DOHH2 (cell line): Measurements from ENCODE around the gene TNPO2.

Source experiments
- H3F3A ChIP-seq: fragments of 200-600 bp; sonication (generic), shearing (Covaris generic); 2 replicates; pipeline ENCODE4 v1.6.0; 2016; ENCODE audit warnings: antibody characterized with exemption, mild to moderate bottlenecking; ENCODE audit not compliant: control insufficient read depth, insufficient read depth
- H3K27ac ChIP-seq: fragments of 200-600 bp; sonication (generic); 2 replicates; pipeline ENCODE4 v1.5.1; 2014; ENCODE audit warnings: low read depth, mild to moderate bottlenecking, low read length, moderate library complexity
- H3K27me3 ChIP-seq: fragments of 200-600 bp; sonication (generic); 2 replicates; pipeline ENCODE4 v1.6.1; 2014; ENCODE audit warnings: mild to moderate bottlenecking, low read length, mixed read lengths; ENCODE audit not compliant: control insufficient read depth
- H3K36me3 ChIP-seq: fragments of 200-600 bp; sonication (generic); 2 replicates; pipeline ENCODE4 v1.6.1; 2014; ENCODE audit warnings: mild to moderate bottlenecking, low read length, moderate library complexity, mixed read lengths; ENCODE audit not compliant: control insufficient read depth
- H3K4me1 ChIP-seq: fragments of 200-600 bp; sonication (generic); 2 replicates; pipeline ENCODE4 v1.6.1; 2014; ENCODE audit warnings: mild to moderate bottlenecking, low read length, mixed read lengths; ENCODE audit not compliant: control insufficient read depth
- H3K4me2 ChIP-seq: fragments of 200-600 bp; sonication (generic); 2 replicates; pipeline ENCODE4 v1.6.0; 2014; ENCODE audit warnings: mild to moderate bottlenecking, low read length, moderate library complexity
- H3K4me3 ChIP-seq: fragments of 200-600 bp; sonication (generic); 2 replicates; pipeline ENCODE4 v1.5.1; 2014; ENCODE audit warnings: mild to moderate bottlenecking, low read length, mixed read lengths
- H3K79me2 ChIP-seq: fragments of 200-600 bp; sonication (generic); 2 replicates; pipeline ENCODE4 v1.6.1; 2014; ENCODE audit warnings: mild to moderate bottlenecking, low read length, mixed read lengths; ENCODE audit not compliant: control insufficient read depth
- H3K9me2 ChIP-seq: fragments of 200-600 bp; sonication (generic); replicated peaks from 2 replicates; pipeline ENCODE4 v1.6.1; 2014; ENCODE audit warnings: mild to moderate bottlenecking, low read length, mixed read lengths; ENCODE audit not compliant: control insufficient read depth
- H3K9me3 ChIP-seq: fragments of 200-600 bp; sonication (generic); 2 replicates; pipeline ENCODE4 v1.6.1; 2014; ENCODE audit warnings: antibody characterized with exemption, low read length, mixed read lengths; ENCODE audit not compliant: control insufficient read depth, insufficient read depth
- H4K20me1 ChIP-seq: fragments of 200-600 bp; sonication (generic); 2 replicates; pipeline ENCODE4 v1.6.0; 2014; ENCODE audit warnings: low read depth, mild to moderate bottlenecking, antibody characterized with exemption, low read length, moderate library complexity; ENCODE audit not compliant: control insufficient read depth, insufficient read depth
- EZH2phosphoT487 ChIP-seq: fragments of 200-600 bp; sonication (generic); IDR thresholded peaks from 2 replicates; pipeline ENCODE4 v1.6.1; 2017; ENCODE audit warnings: borderline replicate concordance, mild to moderate bottlenecking, antibody characterized with exemption, low read length, moderate library complexity, mixed read lengths
- TF ChIP-seq, protein P1 (sequence below): fragments of 200-600 bp; sonication (generic); IDR thresholded peaks from one replicate; pipeline ENCODE4 v1.5.1; 2014; ENCODE audit warnings: antibody characterized with exemption, mild to moderate bottlenecking, low read depth, low read length; ENCODE audit not compliant: poor library complexity, severe bottlenecking

Gene TNPO2

GRCh38 chr19:12657966-12658365 lies 65.8 kb downstream of the TNPO2 start:
- Histone ChIP-seq H3K4me2 (no peak overlapping the region), H3K9me3 (no peaks in the 10 kb centered on the region), H3K9me2 (no peaks in the 10 kb centered on the region), H3K79me2 (no peaks in the 10 kb centered on the region), H3K27me3 (no peaks in the 10 kb centered on the region), H3F3A (no peaks in the 10 kb centered on the region), H3K4me1 (no peaks in the 10 kb centered on the region), H3K27ac (no peak overlapping the region), H3K36me3 (peaks cover 40% of the 10 kb centered on the region), H3K4me3 (no peak overlapping the region), H4K20me1 (no peaks in the 10 kb centered on the region)
- TF ChIP-seq EZH2phosphoT487, result no peak
- TF ChIP-seq, protein P1, sequence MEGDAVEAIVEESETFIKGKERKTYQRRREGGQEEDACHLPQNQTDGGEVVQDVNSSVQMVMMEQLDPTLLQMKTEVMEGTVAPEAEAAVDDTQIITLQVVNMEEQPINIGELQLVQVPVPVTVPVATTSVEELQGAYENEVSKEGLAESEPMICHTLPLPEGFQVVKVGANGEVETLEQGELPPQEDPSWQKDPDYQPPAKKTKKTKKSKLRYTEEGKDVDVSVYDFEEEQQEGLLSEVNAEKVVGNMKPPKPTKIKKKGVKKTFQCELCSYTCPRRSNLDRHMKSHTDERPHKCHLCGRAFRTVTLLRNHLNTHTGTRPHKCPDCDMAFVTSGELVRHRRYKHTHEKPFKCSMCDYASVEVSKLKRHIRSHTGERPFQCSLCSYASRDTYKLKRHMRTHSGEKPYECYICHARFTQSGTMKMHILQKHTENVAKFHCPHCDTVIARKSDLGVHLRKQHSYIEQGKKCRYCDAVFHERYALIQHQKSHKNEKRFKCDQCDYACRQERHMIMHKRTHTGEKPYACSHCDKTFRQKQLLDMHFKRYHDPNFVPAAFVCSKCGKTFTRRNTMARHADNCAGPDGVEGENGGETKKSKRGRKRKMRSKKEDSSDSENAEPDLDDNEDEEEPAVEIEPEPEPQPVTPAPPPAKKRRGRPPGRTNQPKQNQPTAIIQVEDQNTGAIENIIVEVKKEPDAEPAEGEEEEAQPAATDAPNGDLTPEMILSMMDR, result no peak

- peaks cover 40% of the 10 kb centered on the region for H3K36me3 ChIP-seq
Observed at GRCh38 chr19:12656899-12657571, 66.7 kb downstream of the TNPO2 start.

DNA sequence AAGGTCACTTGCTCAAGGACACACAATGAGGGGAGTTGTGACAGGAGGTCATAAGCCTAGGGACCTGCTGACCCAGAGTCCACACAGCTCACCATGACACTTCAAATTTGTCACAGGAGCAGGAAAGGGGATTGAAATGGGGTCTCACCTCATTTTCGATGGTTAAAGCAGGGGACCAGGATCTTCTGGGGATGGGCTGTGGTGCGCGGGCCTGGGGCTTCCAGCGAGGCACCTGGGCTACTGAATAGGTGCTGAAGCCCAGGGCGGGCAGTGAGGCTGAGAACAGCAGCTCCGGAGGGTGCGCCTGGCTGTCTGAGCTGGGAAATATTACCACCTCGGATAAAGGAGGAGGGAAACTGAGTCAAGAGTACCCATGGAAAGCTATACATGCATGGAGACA lies 68.2 kb downstream of the TNPO2 start:
- Histone ChIP-seq H3K27me3 (no peaks in the 10 kb centered on the region), H3K9me3 (no peaks in the 10 kb centered on the region), H3F3A (no peaks in the 10 kb centered on the region), H3K9me2 (no peaks in the 10 kb centered on the region), H3K27ac (no peak overlapping the region), H4K20me1 (no peaks in the 10 kb centered on the region), H3K36me3 (peaks cover 38% of the 10 kb centered on the region), H3K4me1 (no peaks in the 10 kb centered on the region), H3K79me2 (no peaks in the 10 kb centered on the region), H3K4me3 (no peak overlapping the region), H3K4me2 (no peak overlapping the region)
- TF ChIP-seq, protein P1, result no peak
- TF ChIP-seq EZH2phosphoT487, result no peak

More at GRCh38 chr19:12656899-12657571, 66.7 kb downstream of the TNPO2 start:
- Histone ChIP-seq H3F3A (no peaks in the 10 kb centered on the region), H3K79me2 (no peaks in the 10 kb centered on the region), H3K9me3 (no peaks in the 10 kb centered on the region), H3K4me2 (no peak overlapping the region), H4K20me1 (no peaks in the 10 kb centered on the region), H3K27me3 (no peaks in the 10 kb centered on the region), H3K27ac (no peak overlapping the region), H3K9me2 (no peaks in the 10 kb centered on the region), H3K4me1 (no peaks in the 10 kb centered on the region), H3K4me3 (no peak overlapping the region)
- no peak for TF ChIP-seq EZH2phosphoT487
- TF ChIP-seq, protein P1, result no peak
